GM12864 (cell line): Measurements from ENCODE around the gene ERICH2.
A peak's percentile ranks its signal among the peaks of the same experiment; 100 is the strongest.

ENCODE experiments used
- DNase-seq: peaks from one replicate; pipeline ENCODE4 v3.0.0-alpha.2; 2011; ENCODE audit warnings: low read depth
- H3K4me3 ChIP-seq: 2 replicates; pipeline ENCODE4 v1.5.1; 2011; ENCODE audit warnings: mild to moderate bottlenecking, low read depth, low read length, control low read depth
- CTCF ChIP-seq: IDR thresholded peaks from 2 replicates; pipeline ENCODE4 v1.5.1; 2011; ENCODE audit warnings: low read depth, mild to moderate bottlenecking, moderate library complexity, low read length, control low read depth, inconsistent platforms; ENCODE audit errors: missing control alignments

Gene ERICH2

GRCh38 chr2:170778900-170779299 lies 8.7 kb downstream of the ERICH2 start:
- H3K4me3 ChIP-seq, result no peak overlapping the region
- no peak for DNase-seq
- no peak for TF ChIP-seq CTCF

GRCh38 chr2:170779304-170779703 lies 9.1 kb downstream of the ERICH2 start:
- no peak for TF ChIP-seq CTCF
- no peak overlapping the region for H3K4me3 ChIP-seq
- no peak for DNase-seq

- no peak for TF ChIP-seq CTCF
- no peak overlapping the region for H3K4me3 ChIP-seq
- no peak for DNase-seq
These were observed 12.5 kb downstream of the ERICH2 start for GRCh38 chr2:170782673-170783072.

- H3K4me3 ChIP-seq, result no peak overlapping the region
- TF ChIP-seq CTCF, result no peak
- no peak for DNase-seq
These were observed 13.4 kb downstream of the ERICH2 start for GRCh38 chr2:170783549-170783948.

- DNase-seq, result no peak
- no peak overlapping the region for H3K4me3 ChIP-seq
- no peak for TF ChIP-seq CTCF
These were observed 28.8 kb downstream of the ERICH2 start for GRCh38 chr2:170798996-170799395.

- no peak for TF ChIP-seq CTCF
- H3K4me3 ChIP-seq, result no peak overlapping the region
- no peak for DNase-seq
These were observed 36.4 kb downstream of the ERICH2 start for GRCh38 chr2:170806548-170806947.

GRCh38 chr2:170812710-170813600 lies 42.8 kb downstream of the ERICH2 start:
- H3K4me3 ChIP-seq, result no peak overlapping the region
- peak; percentile 59 for TF ChIP-seq CTCF
- DNase-seq, result peak; percentile 53
